Ishikawa (cell line): ENCODE results near the gene MMP17.

Source experiments
- CEBPB ChIP-seq: IDR thresholded peaks from 2 replicates; pipeline ENCODE4 v1.6.1; 2012
- CREB1 ChIP-seq: IDR thresholded peaks from 2 replicates; pipeline ENCODE4 v1.6.1; 2012; ENCODE audit warnings: low read depth
- EGR1 ChIP-seq: IDR thresholded peaks from 2 replicates; pipeline ENCODE4 v1.6.1; 2012
- EP300 ChIP-seq: IDR thresholded peaks from 2 replicates; pipeline ENCODE4 v1.6.1; 2012; ENCODE audit warnings: borderline replicate concordance
- FOXM1 ChIP-seq: IDR thresholded peaks from 2 replicates; pipeline ENCODE4 v1.6.1; 2012; ENCODE audit warnings: low read depth, borderline replicate concordance
- NFIC ChIP-seq: IDR thresholded peaks from 2 replicates; pipeline ENCODE4 v1.6.1; 2012
- RAD21 ChIP-seq: IDR thresholded peaks from 2 replicates; pipeline ENCODE4 v1.6.1; 2012; ENCODE audit warnings: low read depth
- TAF1 ChIP-seq: IDR thresholded peaks from 2 replicates; pipeline ENCODE4 v1.6.1; 2012; ENCODE audit warnings: low read depth, mild to moderate bottlenecking
- TCF12 ChIP-seq: IDR thresholded peaks from 2 replicates; pipeline ENCODE4 v1.6.1; 2012; ENCODE audit warnings: low read depth
- TEAD4 ChIP-seq: IDR thresholded peaks from 2 replicates; pipeline ENCODE4 v1.6.1; 2012
- YY1 ChIP-seq: IDR thresholded peaks from 2 replicates; pipeline ENCODE4 v1.6.1; 2012; ENCODE audit warnings: low read depth
- ZBTB7A ChIP-seq: IDR thresholded peaks from 2 replicates; pipeline ENCODE4 v1.6.1; 2012; ENCODE audit warnings: low read depth
- TF ChIP-seq, protein P1 (sequence below): IDR thresholded peaks from 2 replicates; pipeline ENCODE4 v1.6.1; 2012; ENCODE audit warnings: low read depth, mild to moderate bottlenecking
- TF ChIP-seq, protein P2 (sequence below): IDR thresholded peaks from 2 replicates; pipeline ENCODE4 v1.6.1; 2012
- TF ChIP-seq, protein P3 (sequence below): IDR thresholded peaks from 2 replicates; pipeline ENCODE4 v1.6.1; 2012

Gene MMP17

DNA sequence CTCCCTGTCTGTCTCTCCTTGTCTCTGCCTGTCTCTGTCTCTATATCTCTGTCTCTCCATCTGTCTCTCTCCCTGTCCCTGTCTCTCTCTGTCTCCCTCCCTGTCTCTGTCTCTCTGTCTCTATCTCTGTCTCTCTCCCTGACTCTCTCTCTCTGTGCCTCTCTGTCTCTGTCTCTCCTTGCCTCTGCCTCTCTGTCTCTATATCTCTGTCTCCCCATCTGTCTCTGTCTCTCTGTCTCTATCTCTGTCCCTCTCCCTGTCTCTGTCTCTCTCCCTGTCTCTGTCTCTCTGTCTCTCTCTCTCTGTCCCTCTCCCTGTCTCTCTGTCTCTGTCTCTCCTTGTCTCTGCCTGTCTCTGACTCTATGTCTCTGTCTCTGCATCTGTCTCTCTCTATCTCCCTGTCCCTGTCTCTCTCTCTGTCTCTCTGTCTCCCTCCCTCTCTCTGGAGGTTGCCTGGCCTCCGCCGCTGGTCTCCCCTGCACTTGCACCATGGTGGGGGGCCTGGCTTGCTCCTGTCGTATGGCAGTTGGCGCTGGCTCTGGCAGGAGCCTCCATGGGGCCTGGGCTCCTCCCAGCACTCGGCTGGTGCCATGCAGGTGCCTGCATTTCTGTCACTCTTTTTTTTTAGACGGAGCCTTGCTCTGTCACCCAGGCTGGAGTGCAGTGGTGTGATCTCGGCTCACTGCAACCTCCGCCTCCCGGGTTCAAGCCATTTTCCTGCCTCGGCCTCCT, 28.3 kb downstream of the MMP17 start:
- no peak for TF ChIP-seq TAF1
- no peak for TF ChIP-seq RAD21
- TF ChIP-seq ZBTB7A, result no peak
- TF ChIP-seq YY1, result no peak
- TF ChIP-seq FOXM1, result no peak
- TF ChIP-seq, protein P1, sequence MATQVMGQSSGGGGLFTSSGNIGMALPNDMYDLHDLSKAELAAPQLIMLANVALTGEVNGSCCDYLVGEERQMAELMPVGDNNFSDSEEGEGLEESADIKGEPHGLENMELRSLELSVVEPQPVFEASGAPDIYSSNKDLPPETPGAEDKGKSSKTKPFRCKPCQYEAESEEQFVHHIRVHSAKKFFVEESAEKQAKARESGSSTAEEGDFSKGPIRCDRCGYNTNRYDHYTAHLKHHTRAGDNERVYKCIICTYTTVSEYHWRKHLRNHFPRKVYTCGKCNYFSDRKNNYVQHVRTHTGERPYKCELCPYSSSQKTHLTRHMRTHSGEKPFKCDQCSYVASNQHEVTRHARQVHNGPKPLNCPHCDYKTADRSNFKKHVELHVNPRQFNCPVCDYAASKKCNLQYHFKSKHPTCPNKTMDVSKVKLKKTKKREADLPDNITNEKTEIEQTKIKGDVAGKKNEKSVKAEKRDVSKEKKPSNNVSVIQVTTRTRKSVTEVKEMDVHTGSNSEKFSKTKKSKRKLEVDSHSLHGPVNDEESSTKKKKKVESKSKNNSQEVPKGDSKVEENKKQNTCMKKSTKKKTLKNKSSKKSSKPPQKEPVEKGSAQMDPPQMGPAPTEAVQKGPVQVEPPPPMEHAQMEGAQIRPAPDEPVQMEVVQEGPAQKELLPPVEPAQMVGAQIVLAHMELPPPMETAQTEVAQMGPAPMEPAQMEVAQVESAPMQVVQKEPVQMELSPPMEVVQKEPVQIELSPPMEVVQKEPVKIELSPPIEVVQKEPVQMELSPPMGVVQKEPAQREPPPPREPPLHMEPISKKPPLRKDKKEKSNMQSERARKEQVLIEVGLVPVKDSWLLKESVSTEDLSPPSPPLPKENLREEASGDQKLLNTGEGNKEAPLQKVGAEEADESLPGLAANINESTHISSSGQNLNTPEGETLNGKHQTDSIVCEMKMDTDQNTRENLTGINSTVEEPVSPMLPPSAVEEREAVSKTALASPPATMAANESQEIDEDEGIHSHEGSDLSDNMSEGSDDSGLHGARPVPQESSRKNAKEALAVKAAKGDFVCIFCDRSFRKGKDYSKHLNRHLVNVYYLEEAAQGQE, result no peak

DNA sequence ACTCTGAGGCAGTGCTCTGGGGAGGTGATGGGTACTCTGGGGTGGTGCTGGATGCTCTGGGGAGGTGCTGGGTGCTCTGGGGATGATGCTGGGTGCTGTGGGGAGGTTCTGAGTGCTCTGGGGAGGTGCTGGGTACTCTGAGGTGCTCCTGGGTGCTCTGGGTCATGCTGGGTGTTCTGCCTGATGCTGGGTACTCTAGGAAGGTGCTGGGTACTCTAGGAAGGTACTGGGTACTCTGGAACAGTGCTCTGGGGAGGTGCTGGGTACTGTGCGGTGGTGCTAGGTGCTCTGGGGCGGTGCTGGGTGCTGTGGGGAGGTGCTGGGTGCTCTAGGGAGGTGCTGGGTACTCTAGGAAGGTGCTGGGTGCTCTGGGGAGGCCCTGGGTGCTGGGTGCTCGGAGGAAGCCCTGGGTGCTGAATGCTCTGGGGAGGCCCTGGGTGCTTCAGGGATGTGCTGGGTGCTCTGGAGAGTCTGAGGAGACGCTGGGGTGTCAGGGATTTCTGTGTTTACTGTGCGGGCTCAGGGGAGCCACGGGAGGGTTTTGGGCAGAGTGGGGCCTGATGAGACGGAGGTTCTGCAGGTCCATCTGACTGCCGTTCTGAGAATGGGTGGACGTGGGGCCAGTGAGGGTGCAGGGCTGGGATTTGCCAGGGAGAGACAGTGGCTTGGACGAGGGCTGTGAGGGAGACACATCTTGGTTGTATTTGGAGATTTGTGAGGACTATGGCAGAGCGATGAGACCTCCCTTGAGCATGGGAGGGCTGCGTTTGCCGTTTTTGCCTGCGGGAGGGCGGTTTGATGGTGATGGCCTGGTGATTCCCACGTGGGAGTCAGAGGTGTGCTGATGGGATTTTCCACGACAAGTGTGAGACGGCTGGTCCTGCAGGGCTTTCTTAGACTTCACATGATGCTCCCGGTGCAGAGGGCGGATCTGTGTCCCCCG, 30.0 kb downstream of the MMP17 start:
- no peak for TF ChIP-seq EGR1
- TF ChIP-seq ZBTB7A, result no peak
- no peak for TF ChIP-seq RAD21
- TF ChIP-seq, protein P1, result no peak
- TF ChIP-seq, protein P2, sequence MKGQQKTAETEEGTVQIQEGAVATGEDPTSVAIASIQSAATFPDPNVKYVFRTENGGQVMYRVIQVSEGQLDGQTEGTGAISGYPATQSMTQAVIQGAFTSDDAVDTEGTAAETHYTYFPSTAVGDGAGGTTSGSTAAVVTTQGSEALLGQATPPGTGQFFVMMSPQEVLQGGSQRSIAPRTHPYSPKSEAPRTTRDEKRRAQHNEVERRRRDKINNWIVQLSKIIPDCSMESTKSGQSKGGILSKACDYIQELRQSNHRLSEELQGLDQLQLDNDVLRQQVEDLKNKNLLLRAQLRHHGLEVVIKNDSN, result no peak
- no peak for TF ChIP-seq EP300
- TF ChIP-seq, protein P3, sequence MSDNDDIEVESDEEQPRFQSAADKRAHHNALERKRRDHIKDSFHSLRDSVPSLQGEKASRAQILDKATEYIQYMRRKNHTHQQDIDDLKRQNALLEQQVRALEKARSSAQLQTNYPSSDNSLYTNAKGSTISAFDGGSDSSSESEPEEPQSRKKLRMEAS, result no peak
- no peak for TF ChIP-seq TAF1
- no peak for TF ChIP-seq CEBPB
- TF ChIP-seq TCF12, result no peak
- TF ChIP-seq NFIC, result no peak
- no peak for TF ChIP-seq CREB1
- no peak for TF ChIP-seq TEAD4
- TF ChIP-seq FOXM1, result no peak
- no peak for TF ChIP-seq YY1

DNA sequence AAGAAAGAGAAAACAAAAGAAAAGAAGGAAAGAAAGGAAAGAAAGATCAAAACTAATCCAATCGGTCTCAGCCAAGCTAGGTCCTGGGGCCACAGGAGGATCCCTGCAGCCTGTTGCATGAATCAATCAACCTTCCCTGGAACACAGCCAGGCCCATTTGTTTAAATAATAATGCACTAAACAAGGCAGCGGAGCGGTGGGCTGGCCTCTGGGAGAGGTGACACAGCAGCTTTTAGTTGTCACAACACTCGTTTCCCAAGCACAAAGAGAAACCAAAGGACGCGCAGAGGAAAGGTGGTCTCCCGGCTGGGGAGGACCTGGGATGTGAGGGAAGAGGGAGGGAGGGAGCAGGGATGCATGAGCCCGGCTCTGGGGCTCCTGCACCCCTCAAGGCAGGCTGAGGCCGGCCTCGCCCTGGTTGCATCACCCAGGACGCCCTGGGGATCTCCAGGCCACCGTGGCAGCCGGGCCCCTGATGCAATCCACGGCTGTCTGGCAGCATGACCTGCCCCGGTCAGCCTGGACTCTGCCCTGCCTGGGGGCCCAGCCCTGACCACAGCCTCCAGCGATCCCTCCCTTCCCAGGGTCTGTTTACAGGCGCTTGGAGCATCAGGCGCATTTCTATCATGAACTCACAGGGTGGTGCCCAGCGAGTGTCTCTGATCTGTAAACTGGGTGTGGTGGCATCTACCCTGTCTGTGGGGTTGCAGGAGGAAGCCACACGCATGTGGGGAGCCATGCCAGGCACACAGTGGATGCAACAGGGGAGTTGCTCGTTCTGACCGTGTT, 32.5 kb downstream of the MMP17 start:
- TF ChIP-seq TAF1 (no peak), EGR1 (no peak), NFIC (peak; percentile 76), TCF12 (peak; percentile 40; the same call in 1 of the 2 replicates), EP300 (peak; percentile 67; the same call in 1 of the 2 replicates), CEBPB (peak; percentile 89)
- TF ChIP-seq, protein P3, result peak; percentile 30; the same call in 1 of the 2 replicates

DNA sequence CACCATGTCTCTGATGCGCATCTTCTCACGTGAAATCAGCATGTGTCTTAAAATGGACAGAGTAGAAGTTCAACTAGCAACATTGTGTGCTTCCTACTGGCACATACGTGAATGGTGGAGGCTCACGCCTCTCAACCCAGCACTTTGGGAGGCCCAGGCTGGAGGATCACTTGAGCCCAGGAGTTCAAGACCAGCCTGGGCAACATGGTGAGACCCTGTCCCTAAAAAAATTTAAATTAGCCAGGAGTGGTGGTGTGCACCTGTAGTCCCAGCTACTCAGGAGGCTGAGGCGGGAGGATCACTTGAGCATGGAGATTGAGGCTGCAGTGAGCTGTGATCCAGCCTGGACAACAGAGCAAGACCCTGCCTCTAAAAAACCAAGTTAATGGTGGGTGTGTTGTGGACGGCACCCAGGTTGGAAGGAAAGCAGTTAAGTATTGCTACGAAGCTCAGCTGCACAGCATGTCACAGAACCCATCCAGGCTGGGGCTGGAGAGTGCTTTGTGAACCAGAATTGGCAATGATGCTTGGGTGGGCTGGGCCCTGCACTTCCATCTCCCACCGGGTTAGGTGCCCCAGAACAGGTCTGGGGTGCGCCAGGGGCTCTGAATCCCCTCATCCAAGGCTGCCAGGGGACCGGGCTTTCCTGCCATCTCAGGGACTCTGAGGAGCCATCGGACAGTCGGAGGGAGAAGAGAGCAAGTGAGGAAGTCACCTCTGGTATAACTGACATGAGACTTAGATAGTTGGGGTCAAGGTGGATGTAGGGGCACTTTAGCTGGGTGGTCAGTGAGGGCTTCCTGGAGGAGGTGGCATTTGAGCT, 33.3 kb downstream of the MMP17 start:
- TF ChIP-seq EP300 (no peak), CEBPB (no peak), EGR1 (no peak), FOXM1 (no peak), YY1 (no peak), CREB1 (no peak), RAD21 (no peak)
- TF ChIP-seq, protein P2, result no peak

DNA sequence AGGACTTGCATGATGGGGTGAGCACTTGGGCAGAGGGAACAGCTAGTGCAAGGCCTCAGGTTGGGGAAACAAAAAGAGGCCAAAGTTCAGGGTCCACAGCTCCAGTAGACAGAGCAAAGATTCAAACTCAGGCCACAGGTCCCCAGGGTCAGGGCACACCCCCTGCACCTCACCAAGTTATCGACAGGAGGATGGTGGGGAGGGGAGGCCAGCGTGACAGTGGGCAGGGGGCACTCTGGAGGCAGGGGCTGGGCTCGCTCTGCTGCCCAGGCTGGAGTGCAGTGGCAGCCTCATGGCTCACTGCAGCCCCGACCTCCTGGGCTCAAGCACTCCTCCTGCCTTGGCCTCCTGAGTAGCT, 33.9 kb downstream of the MMP17 start:
- TF ChIP-seq EP300 (no peak), TEAD4 (no peak), ZBTB7A (no peak), EGR1 (no peak), RAD21 (no peak), YY1 (no peak), FOXM1 (no peak), TAF1 (no peak), NFIC (no peak), CREB1 (no peak), TCF12 (no peak), CEBPB (no peak)
- TF ChIP-seq, protein P3, result no peak
- TF ChIP-seq, protein P2, result no peak
- TF ChIP-seq, protein P1, result no peak
